NCI-H1930 (cell line): ENCODE measurements around the gene MGAT5.

Experiments used
- DNase-seq, 2 experiments: peaks; one replicate each; lab custom pipeline; 2025; lab: John Stamatoyannopoulos, UW

The MGAT5 gene

GRCh38 chr2:134304394-134305108 lies 50.7 kb downstream of the MGAT5 start:
- DNase-seq = no peak

- no peak for DNase-seq
Observed at GRCh38 chr2:134305109-134305491, 51.2 kb downstream of the MGAT5 start.

- DNase-seq = no peak
Observed at GRCh38 chr2:134306521-134306920, 52.6 kb downstream of the MGAT5 start.

- no peak for DNase-seq
Observed at GRCh38 chr2:134307334-134307733, 53.5 kb downstream of the MGAT5 start.

- DNase-seq = no peak
Observed at GRCh38 chr2:134308474-134309385, 54.9 kb downstream of the MGAT5 start.

GRCh38 chr2:134310107-134311079 lies 56.5 kb downstream of the MGAT5 start:
- DNase-seq = no peak

- no peak for DNase-seq
Observed at GRCh38 chr2:134312482-134312881, 58.6 kb downstream of the MGAT5 start.

- no peak for DNase-seq
Observed at GRCh38 chr2:134314202-134314601, 60.3 kb downstream of the MGAT5 start.

- no peak for DNase-seq
Observed at GRCh38 chr2:134314681-134315368, 61.0 kb downstream of the MGAT5 start.

- no peak for DNase-seq
Observed at GRCh38 chr2:134315471-134315870, 61.6 kb downstream of the MGAT5 start.

GRCh38 chr2:134319596-134320254 lies 65.9 kb downstream of the MGAT5 start:
- no peak for DNase-seq

- DNase-seq = no peak
Observed at GRCh38 chr2:134320930-134321329, 67.1 kb downstream of the MGAT5 start.

- DNase-seq = no peak
Observed at GRCh38 chr2:134323777-134324176, 69.9 kb downstream of the MGAT5 start.

- no peak for DNase-seq
Observed at GRCh38 chr2:134324430-134324829, 70.6 kb downstream of the MGAT5 start.

- no peak for DNase-seq
Observed at GRCh38 chr2:134324947-134325346, 71.1 kb downstream of the MGAT5 start.

- no peak for DNase-seq
Observed at GRCh38 chr2:134325696-134326095, 71.8 kb downstream of the MGAT5 start.

GRCh38 chr2:134327367-134327766 lies 73.5 kb downstream of the MGAT5 start:
- DNase-seq = no peak

- DNase-seq = no peak
Observed at GRCh38 chr2:134331081-134331480, 77.2 kb downstream of the MGAT5 start.

- no peak for DNase-seq
Observed at GRCh38 chr2:134333646-134334189, 79.8 kb downstream of the MGAT5 start.

GRCh38 chr2:134334542-134335353 lies 80.9 kb downstream of the MGAT5 start:
- DNase-seq = no peak
